Measurements from ENCODE around the gene CPZ. TPM values are rescaled to one million over a fixed set of nuclear protein-coding genes. Genes with fewer than 3 reads are reported as not detected.

Gene CPZ
- total RNA-seq, 1 experiment from 2014 or later, result 37.3 TPM

DNA sequence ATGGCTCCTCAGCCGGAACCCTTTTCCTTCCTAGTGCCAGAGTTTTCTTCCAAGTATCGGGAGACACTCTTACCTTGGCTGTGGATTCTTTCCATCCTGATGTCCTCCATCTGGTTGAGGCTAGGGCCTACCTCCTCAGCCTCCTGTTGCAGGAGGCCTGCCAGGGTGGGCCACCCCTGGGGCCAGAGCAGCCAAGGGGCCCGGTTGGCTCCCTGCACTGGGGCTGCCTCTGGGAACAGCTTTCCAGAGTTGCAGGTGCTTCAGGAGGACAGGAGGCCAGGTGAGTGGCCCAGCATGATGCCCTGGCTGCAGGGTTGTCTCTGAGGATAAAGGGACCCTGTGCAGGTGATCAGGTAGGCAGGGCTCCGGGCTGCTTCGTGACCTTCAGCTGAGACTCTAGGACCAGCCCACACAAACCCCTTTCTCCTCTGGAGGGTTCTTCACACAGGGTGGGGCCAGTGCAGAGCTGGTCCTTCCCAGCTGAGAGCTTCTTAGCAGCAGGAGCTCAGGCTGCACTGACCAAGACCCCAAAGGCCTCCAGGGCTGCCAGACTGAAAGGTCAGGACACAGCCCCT is 17.7 kb upstream of the CPZ start:
- Histone ChIP-seq H2BK20ac (ENCODE audit: low read depth, low read length, poor library complexity, severe bottlenecking) (no peak overlapping the region), H3K27ac (ENCODE audit: insufficient read length, low read depth, low read length) (no peak overlapping the region), H3K14ac (ENCODE audit: insufficient read depth, low read length) (no peak overlapping the region), H4K91ac (ENCODE audit: insufficient read length, low read depth, low read length) (no peak overlapping the region), H3K79me1 (ENCODE audit: insufficient read depth, low read depth, low read length, poor library complexity, severe bottlenecking) (no peaks in the 10 kb centered on the region), H4K5ac (ENCODE audit: insufficient read length, low read depth, low read length) (no peak overlapping the region), H4K8ac (replicated peaks; ENCODE audit: insufficient read length, low read depth, low read length) (no peak overlapping the region), H2BK120ac (ENCODE audit: low read depth, low read length, poor library complexity, severe bottlenecking) (no peak overlapping the region), H4K20me1 (ENCODE audit: control insufficient read depth, insufficient read depth, insufficient read length) (no peaks in the 10 kb centered on the region), H3T11ph (ENCODE audit: low read length) (no peak overlapping the region), H2AK5ac (ENCODE audit: insufficient read length, low read length) (no peak overlapping the region), H3K27me3 (ENCODE audit: insufficient read depth, low read length) (no peaks in the 10 kb centered on the region; the same call in 1 of the 2 replicates), H3K23me2 (ENCODE audit: insufficient read length, low read depth, low read length, poor library complexity, severe bottlenecking) (no peaks in the 10 kb centered on the region), H2BK15ac (ENCODE audit: low read depth, low read length) (no peak overlapping the region), H3K23ac (ENCODE audit: insufficient read length, low read depth, low read length) (no peak overlapping the region), H2AFZ (ENCODE audit: low read length) (no peak overlapping the region), H3K9me3 (ENCODE audit: control insufficient read depth, low read depth, low read length) (no peaks in the 10 kb centered on the region), H3K4me1 (ENCODE audit: insufficient read depth, low read length) (no peaks in the 10 kb centered on the region), H3K79me2 (ENCODE audit: insufficient read depth, low read length) (no peaks in the 10 kb centered on the region), H3K4ac (ENCODE audit: low read depth, low read length) (no peak overlapping the region), H3K56ac (ENCODE audit: insufficient read length, low read depth, low read length) (no peak overlapping the region), H3K4me2 (ENCODE audit: insufficient read depth, insufficient read length, low read length) (no peak overlapping the region), H2BK12ac (ENCODE audit: insufficient read length, low read depth, low read length) (no peak overlapping the region), H3K18ac (ENCODE audit: insufficient read length, low read depth, low read length) (no peak overlapping the region), H3K9ac (ENCODE audit: extremely low read depth, insufficient read length, low read length) (no peak overlapping the region), H2BK5ac (ENCODE audit: insufficient read length, low read length) (no peak overlapping the region)
- Mint-ChIP-seq H3K4me1 (peaks cover 41 to 44% of the 10 kb centered on the region in 2 experiments), H3K36me3 (ENCODE audit: insufficient read depth in 1 of 3, low read depth in 3 of 3) (no peaks in the 10 kb centered on the region; a peak in 1 of 7 replicates), H3K9me3 (0 out of 5 replicates have a peak, but pooled peaks cover 0 to 2% of the 10 kb centered on the region in 2 experiments), H3K4me3 (no peak overlapping the region), H3K27ac (no peak overlapping the region), H3K27me3 (ENCODE audit: low read depth) (peaks cover 21% of the 10 kb centered on the region)
- no CpG with 5 or more reads among the region's 5 CpGs for WGBS (ENCODE audit: extremely low coverage, insufficient read length, low lambda C conversion rate)
- no peak for DNase-seq
- TF ChIP-seq, protein P1, sequence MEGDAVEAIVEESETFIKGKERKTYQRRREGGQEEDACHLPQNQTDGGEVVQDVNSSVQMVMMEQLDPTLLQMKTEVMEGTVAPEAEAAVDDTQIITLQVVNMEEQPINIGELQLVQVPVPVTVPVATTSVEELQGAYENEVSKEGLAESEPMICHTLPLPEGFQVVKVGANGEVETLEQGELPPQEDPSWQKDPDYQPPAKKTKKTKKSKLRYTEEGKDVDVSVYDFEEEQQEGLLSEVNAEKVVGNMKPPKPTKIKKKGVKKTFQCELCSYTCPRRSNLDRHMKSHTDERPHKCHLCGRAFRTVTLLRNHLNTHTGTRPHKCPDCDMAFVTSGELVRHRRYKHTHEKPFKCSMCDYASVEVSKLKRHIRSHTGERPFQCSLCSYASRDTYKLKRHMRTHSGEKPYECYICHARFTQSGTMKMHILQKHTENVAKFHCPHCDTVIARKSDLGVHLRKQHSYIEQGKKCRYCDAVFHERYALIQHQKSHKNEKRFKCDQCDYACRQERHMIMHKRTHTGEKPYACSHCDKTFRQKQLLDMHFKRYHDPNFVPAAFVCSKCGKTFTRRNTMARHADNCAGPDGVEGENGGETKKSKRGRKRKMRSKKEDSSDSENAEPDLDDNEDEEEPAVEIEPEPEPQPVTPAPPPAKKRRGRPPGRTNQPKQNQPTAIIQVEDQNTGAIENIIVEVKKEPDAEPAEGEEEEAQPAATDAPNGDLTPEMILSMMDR (conservative IDR thresholded peaks at IDR 0.05), result no peak
